B cell (primary cell): ENCODE data around the gene CBL. TPM values are rescaled to one million over a fixed set of nuclear protein-coding genes. Genes with fewer than 3 reads are reported as not detected.

ENCODE experiments used
- polyA plus RNA-seq: library from polyadenylated mRNA; depleted of rRNA; stranded (reverse); fragments of >200 nt; gene quantifications from 2 replicates; pipeline ENCODE4 v1.2.3, GENCODE V29; 2012
- small RNA-seq: library from RNA; depleted of rRNA; stranded (forward); fragments of <200 nt; gene quantifications from one replicate; pipeline ENCODE3, GENCODE V24; 2012; ENCODE audit warnings: low replicate concordance, low read depth; ENCODE audit not compliant: insufficient read length
- total RNA-seq, 2 donors: library from RNA; stranded (reverse); fragments of 120-200 nt in 1 of 2; gene quantifications; 1 replicate in 1 of 2; 2 replicates in 1 of 2; pipeline versions ENCODE4 v1.2.3 to v1.2.4, GENCODE V29; 2013 to 2022

The CBL gene
- total and polyA plus RNA-seq, 2 donors (not counting 1 experiment from before 2014, with no cell fraction given): 11.7 to 35.2 TPM

Small RNA genes lying within 50 kb of the gene (small RNA-seq; reads per million reads assigned to genes)
- gene RF01225: not detected
- not detected for gene RNU6-262P

Other genes with a start within 250 kb of the CBL start
- gene FOXR1, start 234.6 kb upstream of the CBL start, total RNA-seq: not detected in 2 replicates
- not detected in 2 replicates for gene FOXR1, start 234.6 kb upstream of the CBL start, polyA plus RNA-seq
- gene CENATAC, start 208.2 kb upstream of the CBL start, total RNA-seq: 122 and 138 TPM in 2 replicates
- gene CENATAC, start 208.2 kb upstream of the CBL start, polyA plus RNA-seq: 50.1 and 79.6 TPM in 2 replicates
- 1,713 and 1,823 TPM in 2 replicates for gene RPS25, start 188.0 kb upstream of the CBL start, total RNA-seq
- 1,827 and 2,003 TPM in 2 replicates for gene RPS25, start 188.0 kb upstream of the CBL start, polyA plus RNA-seq
- 61.5 and 64.5 TPM in 2 replicates for gene TRAPPC4, start 187.6 kb upstream of the CBL start, total RNA-seq
- gene TRAPPC4, start 187.6 kb upstream of the CBL start, polyA plus RNA-seq: 61.4 and 83.5 TPM in 2 replicates
- gene SLC37A4, start 175.5 kb upstream of the CBL start, total RNA-seq: 13.2 and 14.3 TPM in 2 replicates
- 23.5 and 26.3 TPM in 2 replicates for gene SLC37A4, start 175.5 kb upstream of the CBL start, polyA plus RNA-seq
- gene HYOU1, start 149.1 kb upstream of the CBL start, total RNA-seq: 46.2 and 48.7 TPM in 2 replicates
- 38.5 and 64.4 TPM in 2 replicates for gene HYOU1, start 149.1 kb upstream of the CBL start, polyA plus RNA-seq
- 64.7 and 71.1 TPM in 2 replicates for gene VPS11, start 138.5 kb upstream of the CBL start, total RNA-seq
- gene VPS11, start 138.5 kb upstream of the CBL start, polyA plus RNA-seq: 31.6 and 35.7 TPM in 2 replicates
- 7.6 and 9.2 TPM in 2 replicates for gene HMBS, start 121.5 kb upstream of the CBL start, total RNA-seq
- gene HMBS, start 121.5 kb upstream of the CBL start, polyA plus RNA-seq: 17.7 and 18.2 TPM in 2 replicates
- 34.5 and 38.3 TPM in 2 replicates for gene DPAGT1, start 104.5 kb upstream of the CBL start, total RNA-seq
- 60.3 and 64.3 TPM in 2 replicates for gene DPAGT1, start 104.5 kb upstream of the CBL start, polyA plus RNA-seq
- gene C2CD2L, start 99.0 kb upstream of the CBL start, total RNA-seq: 9.5 and 13.8 TPM in 2 replicates
- 14.1 and 17.0 TPM in 2 replicates for gene C2CD2L, start 99.0 kb upstream of the CBL start, polyA plus RNA-seq
- gene HINFP, start 84.8 kb upstream of the CBL start, total RNA-seq: 78.7 and 84.6 TPM in 2 replicates
- 51.5 and 60.6 TPM in 2 replicates for gene HINFP, start 84.8 kb upstream of the CBL start, polyA plus RNA-seq
- gene ABCG4, start 57.3 kb upstream of the CBL start, total RNA-seq: not detected in 2 replicates
- not detected in 2 replicates for gene ABCG4, start 57.3 kb upstream of the CBL start, polyA plus RNA-seq
- gene NLRX1, start 37.6 kb upstream of the CBL start, total RNA-seq: 9.6 and 10.4 TPM in 2 replicates
- 4.5 and 6.3 TPM in 2 replicates for gene NLRX1, start 37.6 kb upstream of the CBL start, polyA plus RNA-seq
- 0.22 and 0.76 TPM in 2 replicates for gene NHERF4, start 20.9 kb upstream of the CBL start, total RNA-seq
- 0.61 TPM in 1 of 2 replicates, not detected in the other for gene NHERF4, start 20.9 kb upstream of the CBL start, polyA plus RNA-seq
- gene MCAM, start 110.8 kb downstream of the CBL start, total RNA-seq: 0.29 and 0.42 TPM in 2 replicates
- gene MCAM, start 110.8 kb downstream of the CBL start, polyA plus RNA-seq: 1.1 and 1.4 TPM in 2 replicates
- 21.3 and 21.8 TPM in 2 replicates for gene RNF26, start 128.2 kb downstream of the CBL start, total RNA-seq
- gene RNF26, start 128.2 kb downstream of the CBL start, polyA plus RNA-seq: 11.6 and 15.5 TPM in 2 replicates
- not detected in 2 replicates for gene C1QTNF5, start 134.5 kb downstream of the CBL start, total RNA-seq
- gene C1QTNF5, start 134.5 kb downstream of the CBL start, polyA plus RNA-seq: not detected in 2 replicates
- gene MFRP, start 140.4 kb downstream of the CBL start, total RNA-seq: not detected in 2 replicates
- gene MFRP, start 140.4 kb downstream of the CBL start, polyA plus RNA-seq: not detected in 2 replicates
- not detected in 2 replicates for gene USP2, start 175.4 kb downstream of the CBL start, total RNA-seq
- 0.09 and 0.40 TPM in 2 replicates for gene USP2, start 175.4 kb downstream of the CBL start, polyA plus RNA-seq
- gene THY1, start 216.8 kb downstream of the CBL start, total RNA-seq: not detected in 2 replicates
- not detected in 2 replicates for gene THY1, start 216.8 kb downstream of the CBL start, polyA plus RNA-seq